ENCODE measurements around the gene OTUB2.
A peak's percentile ranks its signal among the peaks of the same experiment; 100 is the strongest.

OTUB2 gene

GRCh38 chr14:94026173-94026888, at the start of gene OTUB2:
TSS of gene OTUB2 (plus strand) at chr14:94026340. CDS start at chr14:94026538, 198 bp downstream.
- DNase-seq = peak; percentile 98

- no peak for DNase-seq
Observed at GRCh38 chr14:93976477-93977057, 49.6 kb upstream of the OTUB2 start, which contains the start of gene ASB2. TSS of gene ASB2 (minus strand) at chr14:93976570. CDS start at chr14:93964539, 12,031 bp downstream.

GRCh38 chr14:93977171-93977570, 49.0 kb upstream of the OTUB2 start:
- DNase-seq = no peak

DNA sequence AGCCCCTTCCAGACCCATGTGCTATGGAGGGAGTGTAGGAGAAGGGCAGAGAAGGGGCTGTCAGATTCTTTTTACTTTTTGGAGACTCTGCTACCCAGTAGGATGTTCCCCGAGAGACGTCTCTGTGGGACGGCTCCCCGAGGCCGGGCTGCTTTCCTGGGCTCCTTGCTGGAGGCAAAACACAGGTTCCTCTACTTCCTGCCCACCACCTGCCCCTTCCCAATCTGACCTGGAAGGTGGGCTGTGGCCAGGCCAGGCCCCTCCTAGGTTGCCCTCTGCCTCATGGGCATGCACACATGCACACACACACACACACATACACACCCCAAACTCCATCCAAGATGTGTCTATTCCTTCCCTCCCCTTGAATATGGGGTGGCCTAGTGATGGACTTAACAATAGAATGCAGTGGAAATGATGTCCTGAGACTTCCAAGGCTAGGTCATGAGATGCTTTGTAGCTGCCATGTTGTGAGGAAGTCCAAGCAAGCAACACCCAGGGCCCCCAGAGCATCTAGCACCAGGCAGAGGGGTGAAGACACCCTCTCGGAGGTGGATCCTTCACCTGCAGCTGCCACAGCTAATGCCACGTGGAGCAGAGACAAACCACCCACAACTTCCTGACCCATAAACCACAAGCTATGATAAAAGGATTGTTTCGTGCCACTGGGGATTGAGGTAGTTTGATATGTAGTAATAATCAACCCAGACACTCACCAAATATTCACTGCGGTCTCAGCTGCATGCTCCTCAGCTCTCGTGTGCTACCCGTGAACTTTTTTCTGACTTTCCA, 48.2 kb upstream of the OTUB2 start:
- peak; percentile 76 for DNase-seq

DNA sequence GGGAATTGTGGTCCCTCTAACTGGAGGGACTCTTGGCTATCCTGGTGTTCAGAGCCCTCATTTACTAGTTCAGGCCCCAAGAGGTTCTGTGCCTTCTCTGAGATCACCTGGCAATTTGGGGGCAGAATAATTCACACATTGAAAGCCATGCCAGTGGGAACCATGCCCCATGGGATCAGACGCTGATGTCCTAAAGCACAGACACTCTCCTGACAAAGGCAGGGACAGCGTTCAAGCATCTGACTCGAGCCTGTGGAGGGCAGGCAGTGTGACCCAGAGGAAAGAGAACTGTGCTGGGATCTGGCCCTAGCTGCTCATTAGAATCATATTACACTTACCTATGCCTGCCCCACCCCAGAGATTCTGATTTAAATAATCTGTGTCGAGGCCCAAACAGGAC, 47.4 kb upstream of the OTUB2 start:
- DNase-seq = no peak

DNA sequence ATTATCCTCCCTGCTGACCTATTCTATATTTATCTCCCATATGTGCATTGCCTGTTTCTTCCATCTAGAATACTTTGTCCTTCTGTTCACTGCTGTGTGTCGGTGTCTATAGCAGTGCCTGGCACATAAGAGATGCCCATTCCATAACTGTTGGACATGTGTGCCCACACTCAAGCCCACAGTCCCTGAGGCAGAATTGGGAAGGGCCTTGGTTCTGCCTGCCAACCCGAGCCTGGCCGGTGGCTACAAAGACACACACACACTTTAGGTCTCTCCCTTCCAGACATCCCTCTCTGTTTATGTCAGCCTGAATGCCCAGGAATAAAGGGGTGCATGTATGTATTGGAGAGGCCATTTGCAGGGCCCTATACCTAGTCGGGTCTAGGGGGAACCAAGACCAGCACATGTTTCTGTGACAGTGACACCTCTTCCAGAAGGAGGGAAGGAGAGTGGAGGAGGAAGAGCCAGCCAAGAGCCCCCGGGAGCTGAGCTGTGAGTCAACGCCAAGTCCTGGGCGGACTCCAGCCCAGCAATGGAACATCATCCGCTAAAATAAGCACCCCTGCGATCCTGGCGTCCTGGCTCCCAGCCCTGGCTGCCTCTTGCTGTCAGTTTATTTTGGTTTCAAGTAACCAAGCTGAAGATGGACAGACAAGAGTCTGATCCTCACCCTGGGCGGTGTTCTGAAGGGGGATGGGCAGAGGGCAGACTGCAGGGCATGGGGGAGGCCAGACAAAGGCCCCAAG, 45.5 kb upstream of the OTUB2 start:
- DNase-seq = no peak

- DNase-seq = no peak
Observed at GRCh38 chr14:93981316-93982229, 44.6 kb upstream of the OTUB2 start.

DNA sequence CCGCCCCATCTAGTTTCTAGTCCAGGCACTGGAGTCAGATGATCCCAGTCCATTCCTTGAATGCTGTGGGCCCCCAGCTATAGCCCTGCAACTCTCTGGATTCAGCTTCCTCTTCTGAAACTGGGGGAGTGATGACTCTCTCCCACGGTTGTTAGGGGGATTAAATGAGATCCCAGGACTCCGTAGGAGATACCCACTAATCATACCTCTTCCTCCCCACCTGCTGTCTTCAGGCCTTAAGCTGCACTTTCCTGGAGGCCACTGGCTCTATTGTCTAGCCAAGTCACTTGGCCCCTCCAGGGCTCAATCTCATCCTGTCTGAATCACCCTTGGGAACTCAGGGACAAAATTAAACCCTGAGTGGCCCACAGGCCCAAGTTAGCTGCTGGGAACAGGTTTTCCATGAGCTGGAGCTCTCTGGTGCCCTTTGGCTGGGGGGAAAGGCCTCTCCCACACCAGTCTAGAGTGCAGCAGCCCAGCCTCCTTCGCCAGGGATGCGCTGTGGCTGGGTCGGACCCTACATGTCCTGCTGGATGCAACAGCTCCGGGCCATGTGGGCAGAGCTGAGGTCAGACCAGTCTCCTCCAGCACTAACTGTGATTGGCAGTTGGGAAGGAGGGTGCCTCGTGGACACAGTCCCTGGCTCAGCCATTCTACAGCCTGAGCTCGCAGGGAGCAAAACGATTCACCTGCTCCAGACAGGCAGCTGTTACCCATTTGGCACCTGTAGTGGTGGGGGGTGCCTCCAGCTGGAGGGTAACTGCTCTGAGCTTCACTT, 43.7 kb upstream of the OTUB2 start:
- DNase-seq = no peak

GRCh38 chr14:93984070-93984469, 42.1 kb upstream of the OTUB2 start:
- DNase-seq = no peak

DNA sequence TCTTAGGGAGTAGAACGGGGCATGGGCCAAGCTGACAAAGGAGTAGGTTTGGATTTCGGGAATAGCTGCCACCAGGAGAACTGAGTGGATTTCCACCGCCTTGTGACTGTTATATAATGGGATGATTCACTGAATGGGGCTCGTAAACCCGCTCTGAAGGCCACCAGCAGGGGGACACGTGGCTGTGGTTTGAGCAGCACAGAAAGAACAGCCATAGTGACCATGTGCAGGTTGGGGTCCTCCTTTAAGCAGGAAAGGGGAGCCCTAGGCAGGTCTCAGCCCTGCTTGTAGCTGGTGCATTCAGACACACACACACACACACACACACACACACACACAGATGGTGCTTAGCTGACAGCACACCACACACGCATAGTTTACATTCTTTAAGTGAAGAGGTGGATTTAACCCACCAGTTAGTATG, 41.1 kb upstream of the OTUB2 start:
- no peak for DNase-seq

DNA sequence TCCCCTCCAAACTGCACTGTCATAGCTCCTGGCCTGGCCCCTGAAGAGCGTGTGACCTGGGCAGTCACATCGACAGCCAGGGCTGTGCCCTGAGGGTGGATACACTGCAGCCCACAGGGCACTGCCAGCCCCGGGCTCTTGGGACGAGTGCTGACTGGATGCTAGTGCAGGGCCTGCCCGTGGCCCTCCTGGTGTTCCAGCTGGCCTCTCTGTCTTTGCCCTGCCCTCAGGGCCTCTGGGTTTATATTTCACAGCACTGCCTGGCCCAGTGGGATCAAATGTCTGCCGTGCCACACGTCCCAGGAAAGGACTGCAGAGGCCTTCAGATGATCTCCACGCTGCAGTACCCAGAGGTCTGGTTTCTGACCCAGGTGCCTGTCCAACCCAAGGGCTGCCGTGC, 39.2 kb upstream of the OTUB2 start:
- DNase-seq = no peak

- no peak for DNase-seq
Observed at GRCh38 chr14:93987376-93987775, 38.8 kb upstream of the OTUB2 start.

DNA sequence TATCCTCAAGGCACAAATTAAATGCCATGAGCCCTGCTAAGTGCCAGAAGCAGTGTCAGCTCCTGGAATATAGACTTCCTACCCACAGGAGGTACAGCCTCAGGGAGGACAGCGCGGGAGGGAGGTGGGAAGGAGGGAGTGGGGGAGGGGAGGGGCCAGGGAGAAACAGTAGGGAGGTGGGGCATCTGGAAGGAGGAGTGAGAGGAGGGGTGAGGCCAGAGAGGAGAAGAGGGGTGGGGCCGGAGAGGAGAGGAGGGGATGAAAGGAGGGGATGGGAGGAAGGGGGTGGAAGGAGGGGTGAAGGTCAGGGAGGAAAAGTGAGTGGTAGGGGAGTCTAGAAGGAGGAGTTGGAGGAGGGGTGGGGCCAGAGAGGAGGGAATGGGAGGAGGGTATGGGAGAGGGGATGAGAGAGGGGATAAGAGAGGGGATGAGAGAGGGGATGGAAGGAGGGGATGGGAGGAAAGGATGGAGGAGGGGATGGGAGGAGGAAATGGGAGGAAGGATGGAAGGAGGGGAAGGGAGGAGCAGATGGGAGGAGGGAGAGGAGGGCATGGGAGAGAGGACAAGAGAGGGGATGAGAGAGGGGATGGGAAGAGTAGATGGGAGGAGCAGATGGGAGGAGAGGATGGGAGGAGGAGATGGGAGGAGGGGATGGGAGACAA, 38.2 kb upstream of the OTUB2 start:
- no peak for DNase-seq

GRCh38 chr14:93989939-93990338, 36.2 kb upstream of the OTUB2 start:
- DNase-seq = no peak

DNA sequence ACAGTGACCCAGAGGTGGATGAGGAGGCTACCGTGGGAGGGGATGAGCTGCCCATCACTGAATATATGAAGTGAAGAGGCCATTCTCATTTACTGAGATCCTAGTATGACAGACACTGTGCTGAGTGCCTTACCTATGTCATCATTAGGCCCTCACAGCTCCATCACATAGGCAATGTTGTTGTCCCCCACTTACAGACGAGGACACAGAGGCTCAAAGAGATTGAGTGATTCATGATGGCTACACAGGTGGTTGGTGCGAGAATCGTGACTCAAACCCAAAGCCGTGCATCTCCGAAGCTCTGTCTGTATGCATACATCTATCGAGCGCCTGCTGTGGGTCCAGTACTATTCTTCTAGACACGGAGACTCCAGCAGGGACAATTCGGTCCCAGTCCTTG, 34.9 kb upstream of the OTUB2 start:
- no peak for DNase-seq

- DNase-seq = no peak
Observed at GRCh38 chr14:93991649-93992048, 34.5 kb upstream of the OTUB2 start.

GRCh38 chr14:93993382-93993781, 32.8 kb upstream of the OTUB2 start:
- DNase-seq = no peak

DNA sequence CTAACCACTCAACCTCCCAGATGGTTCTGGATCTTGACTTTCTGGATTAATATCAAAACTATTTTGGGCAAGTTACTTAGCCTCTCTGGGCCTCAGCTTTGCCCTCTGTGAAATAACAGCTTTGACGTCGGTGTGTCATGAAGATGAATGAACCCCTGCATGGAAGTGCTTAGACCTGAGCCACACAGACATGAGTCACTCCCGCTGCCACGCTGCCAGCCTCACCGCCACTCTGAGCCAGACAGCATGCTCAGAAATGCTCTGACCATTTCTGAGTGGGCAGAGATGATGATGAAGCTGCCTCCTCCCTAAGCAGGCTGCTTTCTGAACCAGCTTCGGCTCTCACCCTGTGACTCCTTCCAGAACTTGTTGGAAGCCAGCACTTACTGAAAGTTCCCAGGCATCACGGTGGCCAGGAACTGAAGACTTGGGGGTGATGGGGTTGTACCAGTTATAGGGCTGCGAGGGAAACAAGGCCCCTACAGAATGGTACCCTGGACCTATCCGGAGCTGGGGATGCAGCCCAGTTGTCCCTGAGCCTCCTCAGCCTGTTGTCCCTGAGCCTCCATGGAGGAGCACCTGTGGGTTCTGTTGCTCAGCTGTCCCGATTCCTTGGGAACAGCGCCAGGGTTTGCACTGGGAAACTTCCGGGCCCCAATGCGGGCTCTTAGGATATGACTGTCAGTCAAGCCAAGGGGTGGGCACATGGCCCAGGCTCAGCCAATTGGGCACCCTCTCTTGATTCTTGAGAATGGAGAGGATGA, 31.0 kb upstream of the OTUB2 start:
- no peak for DNase-seq

DNA sequence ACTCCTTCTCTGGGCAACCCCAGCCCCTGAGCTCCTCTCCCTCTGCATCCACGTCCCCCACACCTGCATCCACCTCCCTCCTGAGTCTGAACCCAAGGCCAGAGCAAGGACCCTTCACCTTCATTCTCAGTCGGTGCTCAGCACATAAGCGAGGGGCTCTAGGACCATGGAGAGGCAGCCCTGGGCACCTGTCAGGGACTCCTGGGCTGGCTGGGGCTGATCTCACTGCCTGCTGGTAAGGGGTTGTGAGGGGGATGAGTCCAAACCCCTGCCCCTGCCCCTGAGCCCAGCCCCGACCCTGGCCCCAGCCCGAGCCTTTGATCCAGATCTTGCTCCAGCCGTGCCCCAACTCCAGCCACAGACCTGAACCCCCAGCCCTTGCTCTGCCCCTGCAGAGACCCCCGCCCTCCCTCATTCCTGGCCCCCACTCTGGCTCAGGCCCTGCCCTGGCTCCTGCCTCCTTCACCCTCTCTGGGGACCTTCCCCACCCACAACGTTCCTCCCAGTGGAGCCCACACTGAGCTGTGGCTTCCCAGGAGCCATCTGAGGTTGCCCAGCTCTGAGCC, 29.9 kb upstream of the OTUB2 start:
- no peak for DNase-seq

DNA sequence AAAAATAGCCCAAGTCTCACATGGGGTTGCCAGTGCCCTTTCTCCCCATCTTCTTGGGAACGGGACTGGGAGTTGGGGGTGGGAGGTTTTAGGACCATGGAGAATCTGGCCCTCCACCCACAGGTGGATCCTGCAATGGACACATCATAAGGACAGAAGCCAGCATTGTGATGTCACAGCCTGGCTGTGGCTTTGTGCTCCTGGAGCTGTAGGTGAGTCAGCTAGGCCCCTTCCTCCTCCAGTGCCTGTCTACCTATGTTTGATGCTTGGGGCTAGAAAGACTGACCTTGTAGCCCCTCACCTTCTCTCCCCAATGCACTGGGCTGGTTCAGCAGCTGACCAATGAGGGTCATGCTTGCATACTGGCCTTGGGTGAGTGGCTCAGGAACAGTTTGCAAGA, 29.1 kb upstream of the OTUB2 start, which contains the start of gene CCDC197:
Gene CCDC197, plus strand, starts transcription at position 220 of the 400 bp plus-strand sequence. CDS start 831 bp downstream, outside the sequence.
- no peak for DNase-seq
